Left ventricle myocardium inferior (tissue), 1 donor: ENCODE measurements around the gene CEBPA. TPM values are rescaled to one million over a fixed set of nuclear protein-coding genes. Genes with fewer than 3 reads are reported as not detected.

Source experiments
- DNase-seq: peaks from one replicate; pipeline ENCODE4 v3.0.0-alpha.2; 2020
- H3K27ac ChIP-seq: fragments of 200-600 bp; replicated peaks from 2 replicates; pipeline ENCODE4 v1.8.0; 2021
- H3K27me3 ChIP-seq: fragments of 200-600 bp; 2 replicates; pipeline ENCODE4 v1.8.0; 2021; ENCODE audit warnings: low read depth
- H3K36me3 ChIP-seq: fragments of 200-600 bp; 2 replicates; pipeline ENCODE4 v1.8.0; 2021
- H3K4me1 ChIP-seq: fragments of 200-600 bp; 2 replicates; pipeline ENCODE4 v1.8.0; 2021
- H3K4me3 ChIP-seq: fragments of 200-600 bp; 2 replicates; pipeline ENCODE4 v1.8.0; 2021; ENCODE audit warnings: mild to moderate bottlenecking, moderate library complexity
- H3K9me3 ChIP-seq: fragments of 200-600 bp; replicated peaks from 2 replicates; pipeline ENCODE4 v1.8.0; 2021
- intact Hi-C: fragments of 100-400 bp; cut with micrococcal nuclease; formaldehyde crosslinking; loops from one replicate; pipeline ENCODE4 v1.11.0; 2022
- total RNA-seq: library from RNA; stranded (reverse); fragmentation: NEBNext Ultra II Directional; extraction: Animal tissue kit (Norgen Biotek cat#: 25700); gene quantifications from one replicate; pipeline ENCODE4 v1.2.1, GENCODE V29; 2021
- TF ChIP-seq, protein P1 (sequence below): fragments of 200-600 bp; IDR thresholded peaks from 2 replicates; pipeline ENCODE4 v1.8.0; 2021; ENCODE audit warnings: antibody characterized with exemption, mild to moderate bottlenecking, borderline replicate concordance
- donor health status: DM: no; HTN: yes; CAD: no; lungs with severe emphysema.

Gene CEBPA
- total RNA-seq, 1 donor from 2014 or later, result 1.7 TPM

GRCh38 chr19:33278403-33279269, 23.7 kb downstream of the CEBPA start:
- TF ChIP-seq, protein P1, sequence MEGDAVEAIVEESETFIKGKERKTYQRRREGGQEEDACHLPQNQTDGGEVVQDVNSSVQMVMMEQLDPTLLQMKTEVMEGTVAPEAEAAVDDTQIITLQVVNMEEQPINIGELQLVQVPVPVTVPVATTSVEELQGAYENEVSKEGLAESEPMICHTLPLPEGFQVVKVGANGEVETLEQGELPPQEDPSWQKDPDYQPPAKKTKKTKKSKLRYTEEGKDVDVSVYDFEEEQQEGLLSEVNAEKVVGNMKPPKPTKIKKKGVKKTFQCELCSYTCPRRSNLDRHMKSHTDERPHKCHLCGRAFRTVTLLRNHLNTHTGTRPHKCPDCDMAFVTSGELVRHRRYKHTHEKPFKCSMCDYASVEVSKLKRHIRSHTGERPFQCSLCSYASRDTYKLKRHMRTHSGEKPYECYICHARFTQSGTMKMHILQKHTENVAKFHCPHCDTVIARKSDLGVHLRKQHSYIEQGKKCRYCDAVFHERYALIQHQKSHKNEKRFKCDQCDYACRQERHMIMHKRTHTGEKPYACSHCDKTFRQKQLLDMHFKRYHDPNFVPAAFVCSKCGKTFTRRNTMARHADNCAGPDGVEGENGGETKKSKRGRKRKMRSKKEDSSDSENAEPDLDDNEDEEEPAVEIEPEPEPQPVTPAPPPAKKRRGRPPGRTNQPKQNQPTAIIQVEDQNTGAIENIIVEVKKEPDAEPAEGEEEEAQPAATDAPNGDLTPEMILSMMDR, result no peak
- intact Hi-C loops, result no loop called here
- no peaks in the 10 kb centered on the region for H3K9me3 ChIP-seq
- H3K27ac ChIP-seq, result no peak overlapping the region
- H3K36me3 ChIP-seq, result no peaks in the 10 kb centered on the region
- DNase-seq, result no peak
- H3K4me3 ChIP-seq, result no peak overlapping the region
- peaks cover 26% of the 10 kb centered on the region for H3K27me3 ChIP-seq
- peaks cover 7% of the 10 kb centered on the region for H3K4me1 ChIP-seq

GRCh38 chr19:33278023-33278402, 24.3 kb downstream of the CEBPA start:
- H3K4me1 ChIP-seq, result peaks cover 7% of the 10 kb centered on the region
- H3K36me3 ChIP-seq, result no peaks in the 10 kb centered on the region
- intact Hi-C loops, result no loop called here
- TF ChIP-seq, protein P1, result no peak
- H3K27me3 ChIP-seq, result peaks cover 26% of the 10 kb centered on the region
- no peak overlapping the region for H3K4me3 ChIP-seq
- no peaks in the 10 kb centered on the region for H3K9me3 ChIP-seq
- no peak overlapping the region for H3K27ac ChIP-seq
- DNase-seq, result no peak

- TF ChIP-seq, protein P1, result no peak
- H3K27ac ChIP-seq, result no peak overlapping the region
- intact Hi-C loops, result no loop called here
- no peaks in the 10 kb centered on the region for H3K36me3 ChIP-seq
- peaks cover 7% of the 10 kb centered on the region for H3K4me1 ChIP-seq
- H3K9me3 ChIP-seq, result no peaks in the 10 kb centered on the region
- no peak overlapping the region for H3K4me3 ChIP-seq
- no peak for DNase-seq
- H3K27me3 ChIP-seq, result peaks cover 21% of the 10 kb centered on the region
These were observed 24.9 kb downstream of the CEBPA start for GRCh38 chr19:33277434-33277833.

- Histone ChIP-seq H3K4me1 (peaks cover 7% of the 10 kb centered on the region), H3K27me3 (peaks cover 7% of the 10 kb centered on the region), H3K27ac (no peak overlapping the region), H3K4me3 (no peak overlapping the region), H3K9me3 (no peaks in the 10 kb centered on the region), H3K36me3 (no peaks in the 10 kb centered on the region)
- DNase-seq, result no peak
- intact Hi-C loops, result no loop called here
- TF ChIP-seq, protein P1, result no peak
These were observed 26.3 kb downstream of the CEBPA start for GRCh38 chr19:33275933-33276619.

- Histone ChIP-seq H3K4me1 (peaks cover 7% of the 10 kb centered on the region), H3K27ac (no peak overlapping the region), H3K9me3 (no peaks in the 10 kb centered on the region), H3K4me3 (no peak overlapping the region), H3K36me3 (no peaks in the 10 kb centered on the region), H3K27me3 (peaks cover 5% of the 10 kb centered on the region)
- intact Hi-C loops, result no loop called here
- TF ChIP-seq, protein P1, result no peak
- no peak for DNase-seq
These were observed 26.8 kb downstream of the CEBPA start for GRCh38 chr19:33275559-33275932.
